SIG-M5 treated with dmso at 0.1 percent for 504 hours (cell line): ENCODE results near the gene RHOT1.
"Not testable (repeated sequence)": the region's sequence is repeated elsewhere in the genome, so short reads cannot be mapped to it uniquely, and the experiment has no call there.

Experiments used
- DNase-seq: peaks from one replicate; lab custom pipeline; 2025; ENCODE audit not compliant: unreplicated experiment; lab: John Stamatoyannopoulos, UW

Gene RHOT1

GRCh38 chr17:32123782-32124181, 18.5 kb upstream of the RHOT1 start:
- no peak for DNase-seq

- DNase-seq: no peak
These were observed 17.1 kb upstream of the RHOT1 start for GRCh38 chr17:32124985-32125847.

DNA sequence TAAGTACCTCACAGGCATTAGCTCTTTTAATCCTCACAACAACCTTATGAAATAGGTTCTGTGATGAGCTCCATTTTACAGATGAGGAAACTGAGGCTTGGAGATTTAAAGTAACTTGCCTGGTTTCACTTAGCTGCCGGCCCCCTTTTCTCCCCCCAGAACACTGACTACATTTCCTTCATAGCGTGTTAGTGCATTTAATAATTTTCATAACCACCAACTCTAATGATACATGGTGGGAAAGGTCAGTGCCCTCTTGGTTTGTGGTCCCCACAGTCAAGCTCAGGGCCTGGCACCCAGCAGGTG, 16.5 kb upstream of the RHOT1 start:
- DNase-seq: no peak

GRCh38 chr17:32126325-32126724, 16.0 kb upstream of the RHOT1 start:
- DNase-seq: no peak

GRCh38 chr17:32126746-32127145, 15.6 kb upstream of the RHOT1 start:
- no peak for DNase-seq

- DNase-seq: peak; percentile 88
These were observed 15.0 kb upstream of the RHOT1 start for GRCh38 chr17:32127158-32127897.

- DNase-seq: not testable (repeated sequence)
These were observed 13.8 kb upstream of the RHOT1 start for GRCh38 chr17:32128470-32128869.

GRCh38 chr17:32135497-32136117, 6.7 kb upstream of the RHOT1 start:
- not testable (repeated sequence) for DNase-seq

GRCh38 chr17:32136856-32137255, 5.4 kb upstream of the RHOT1 start:
- DNase-seq: no peak

GRCh38 chr17:32139504-32139903, 2.8 kb upstream of the RHOT1 start:
- DNase-seq: not testable (repeated sequence)

DNA sequence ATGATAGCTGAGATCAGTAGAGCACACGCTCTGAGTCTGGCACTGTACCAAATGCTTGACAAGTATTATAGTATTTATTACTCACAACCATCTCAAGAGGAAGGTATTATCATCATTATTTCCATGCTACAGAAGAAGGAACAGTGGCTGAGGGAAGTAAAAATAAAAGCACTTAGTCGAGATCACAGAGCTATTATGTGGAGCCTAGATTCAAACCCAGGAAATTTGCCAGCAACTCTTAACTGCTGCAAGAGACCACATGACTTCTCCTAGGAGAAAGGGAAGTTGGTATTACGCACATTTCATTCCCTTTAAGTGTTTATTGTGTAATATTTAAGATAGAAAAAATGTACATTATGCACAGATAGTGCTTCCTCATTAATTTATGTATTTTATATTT, 1.0 kb upstream of the RHOT1 start:
- DNase-seq: peak; percentile 95

- DNase-seq: no peak
These were observed 644 bp upstream of the RHOT1 start for GRCh38 chr17:32141679-32142037.

GRCh38 chr17:32142857-32143526, 690 bp downstream of the RHOT1 start:
- peak; percentile 52 for DNase-seq

DNA sequence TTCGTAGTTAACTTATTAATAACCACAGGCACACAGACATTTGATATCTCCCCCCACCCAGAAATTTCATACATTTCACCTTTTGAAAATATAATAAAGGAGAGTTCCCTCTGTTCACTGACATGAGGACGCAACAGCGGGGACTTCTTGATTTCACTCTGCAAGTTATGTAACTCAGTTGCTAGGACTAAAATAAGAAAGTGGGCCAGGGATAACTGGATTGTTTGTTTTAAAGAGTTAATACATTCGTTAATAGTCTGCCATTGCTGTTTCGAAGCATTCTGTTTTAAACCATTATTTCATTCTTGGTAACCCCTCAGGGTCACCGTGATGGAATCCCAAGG, 1.2 kb downstream of the RHOT1 start:
- DNase-seq: peak; percentile 67

- DNase-seq: not testable (repeated sequence)
These were observed 2.1 kb downstream of the RHOT1 start for GRCh38 chr17:32144442-32144841.

- DNase-seq: no peak
These were observed 6.0 kb downstream of the RHOT1 start for GRCh38 chr17:32148351-32148750.

DNA sequence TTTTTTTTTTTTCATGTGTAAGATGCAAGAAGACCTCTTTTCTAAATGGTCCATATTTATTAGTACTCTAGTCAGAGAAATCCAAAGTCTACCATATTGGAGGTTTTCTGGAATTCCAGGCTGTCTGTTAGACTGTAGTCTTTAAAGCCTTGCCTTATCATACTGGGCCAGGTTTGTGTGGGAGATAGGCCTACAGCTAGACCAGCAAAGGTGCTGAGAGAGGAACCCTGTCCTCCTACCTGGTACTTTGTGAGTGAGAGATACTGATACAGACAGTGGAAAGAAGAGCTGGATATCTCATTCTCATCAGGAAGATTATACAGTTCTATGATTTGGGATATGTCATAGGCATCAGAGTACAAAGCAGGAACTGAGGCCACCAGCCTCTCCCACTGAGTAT, 8.1 kb downstream of the RHOT1 start:
- DNase-seq: no peak

GRCh38 chr17:32152130-32152529, 9.8 kb downstream of the RHOT1 start:
- peak; percentile 50 for DNase-seq

DNA sequence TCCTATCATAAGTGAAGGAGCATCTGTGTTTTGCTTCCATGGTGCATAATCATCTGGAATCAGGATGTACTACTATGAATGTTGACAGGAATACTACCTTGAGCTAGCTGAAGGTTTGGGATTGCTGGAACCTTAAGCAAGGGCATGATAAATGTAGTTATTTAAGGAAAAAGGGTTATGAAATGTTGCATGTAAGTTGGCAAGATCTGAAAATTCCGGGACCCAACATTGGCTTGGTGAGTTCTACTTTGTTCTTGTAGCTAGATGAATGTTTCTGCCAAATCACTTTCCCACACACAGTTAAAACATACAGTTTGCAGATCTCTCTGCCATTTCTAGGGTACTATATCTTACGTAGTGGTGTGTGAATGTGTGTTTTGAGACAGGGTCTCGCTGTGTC, 13.6 kb downstream of the RHOT1 start:
- DNase-seq: no peak

- no peak for DNase-seq
These were observed 14.4 kb downstream of the RHOT1 start for GRCh38 chr17:32156656-32157055.

- DNase-seq: peak; percentile 14
These were observed 14.9 kb downstream of the RHOT1 start for GRCh38 chr17:32157225-32157624.
